T-cell (primary cell): ENCODE results near the gene BICDL2. TPM values are rescaled to one million over a fixed set of nuclear protein-coding genes. Genes with fewer than 3 reads are reported as not detected.
"Not testable (repeated sequence)": the region's sequence is repeated elsewhere in the genome, so short reads cannot be mapped to it uniquely, and the experiment has no call there.

Experiments
- ATAC-seq, 4 experiments: fragments of 200-7000 bp in 3 of 4; fragments of 150-1000 bp in 1 of 4; cut with Tn5 transposase; replicated peaks in 1 of 4; 1 replicate in 3 of 4; 2 replicates in 1 of 4; pipeline ENCODE4 v1.10.0; 2021; ENCODE audit warnings: moderate library complexity in 3 of 4, mild to moderate bottlenecking in 2 of 4, moderate number of reproducible peaks in 1 of 4
- CTCF ChIA-PET, 2 donors: fragments of 300-600 bp; sonication (Branson Sonifier 250); formaldehyde crosslinking; loops; one replicate each; lab custom pipeline; 2022; ENCODE audit warnings: antibody characterized with exemption in 2 of 2; lab: Charles Lee
- POLR2A ChIA-PET, 2 donors: fragments of 300-600 bp; sonication (Branson Sonifier 250); formaldehyde crosslinking; loops; one replicate each; lab custom pipeline; 2022; ENCODE audit warnings: antibody characterized with exemption in 2 of 2; lab: Charles Lee
- DNase-seq, 35 experiments: peaks; one replicate each; pipeline versions ENCODE4 v3.0.0 to v3.0.0-alpha.2; 2013 to 2023
- H3K27ac ChIP-seq: one replicate; pipeline ENCODE4 v1.5.1; 2013; ENCODE audit warnings: low read length
- H3K27me3 ChIP-seq, 2 experiments: replicated peaks in 1 of 2; 1 replicate in 1 of 2; 2 replicates in 1 of 2; pipeline versions ENCODE4 v1.6.1 to v1.7.0; 2013; ENCODE audit warnings: low read length in 1 of 2, mixed read lengths in 1 of 2; ENCODE audit not compliant: control insufficient read depth in 2 of 2, insufficient read depth in 2 of 2; ENCODE audit errors: extremely low read depth in 1 of 2
- H3K36me3 ChIP-seq, 2 donors: 1 replicate in 1 of 2; 2 replicates in 1 of 2; pipeline versions ENCODE4 v1.6.1 to v1.7.0; 2013; ENCODE audit warnings: low read length in 1 of 2; ENCODE audit not compliant: control insufficient read depth in 2 of 2, insufficient read depth in 1 of 2; ENCODE audit errors: extremely low read depth in 1 of 2
- H3K4me1 ChIP-seq, 2 experiments: 1 replicate in 1 of 2; 2 replicates in 1 of 2; pipeline versions ENCODE4 v1.6.1 to v1.7.0; 2013; ENCODE audit warnings: low read length in 2 of 2, mixed read lengths in 1 of 2; ENCODE audit not compliant: insufficient read depth in 2 of 2, control insufficient read depth in 1 of 2; ENCODE audit errors: extremely low read depth in 1 of 2
- H3K4me3 ChIP-seq, 2 donors: 1 replicate in 1 of 2; 2 replicates in 1 of 2; pipeline versions ENCODE4 v1.5.1 to v1.7.0; 2013; ENCODE audit warnings: mild to moderate bottlenecking in 2 of 2, low read length in 1 of 2, moderate library complexity in 1 of 2; ENCODE audit not compliant: control insufficient read depth in 1 of 2; ENCODE audit errors: extremely low read depth in 1 of 2
- H3K9me3 ChIP-seq: 2 replicates; pipeline ENCODE4 v1.7.0; 2013
- H3K27ac Mint-ChIP-seq, 2 donors: one replicate each; pipeline ENCODE4 v1.8.0; 2020 to 2021; ENCODE audit warnings: mild to moderate bottlenecking in 2 of 2, mixed read lengths in 2 of 2
- H3K27me3 Mint-ChIP-seq, 2 donors: one replicate each; pipeline ENCODE4 v1.8.0; 2021 to 2022; ENCODE audit warnings: mixed read lengths in 2 of 2
- H3K36me3 Mint-ChIP-seq: one replicate; pipeline ENCODE4 v1.8.0; 2021; ENCODE audit warnings: mixed read lengths
- H3K4me1 Mint-ChIP-seq, 3 donors: one replicate each; pipeline ENCODE4 v1.8.0; 2020 to 2022; ENCODE audit warnings: mixed read lengths in 3 of 3, mild to moderate bottlenecking in 1 of 3
- H3K4me3 Mint-ChIP-seq, 3 donors: one replicate each; pipeline ENCODE4 v1.8.0; 2020 to 2022; ENCODE audit warnings: mild to moderate bottlenecking in 3 of 3, mixed read lengths in 3 of 3, moderate library complexity in 3 of 3
- H3K9me3 Mint-ChIP-seq, 3 donors: one replicate each; pipeline ENCODE4 v1.8.0; 2020 to 2022; ENCODE audit warnings: mixed read lengths in 3 of 3
- WGBS: methylation state at CpG from one replicate; pipeline ENCODE4 v1.1.5; 2013; ENCODE audit warnings: missing lambda C conversion rate; ENCODE audit not compliant: insufficient coverage; 5-methylcytosine and 5-hydroxymethylcytosine counted together
- total RNA-seq, 35 experiments: library from RNA in 6 of 35; stranded (reverse) in 6 of 35; fragments of 120-200 nt in 1 of 35; gene quantifications; one replicate each; pipeline versions ENCODE4 v1.2.1 to v1.2.4 and lab custom pipeline; 2013 to 2026

BICDL2 gene, protein sequence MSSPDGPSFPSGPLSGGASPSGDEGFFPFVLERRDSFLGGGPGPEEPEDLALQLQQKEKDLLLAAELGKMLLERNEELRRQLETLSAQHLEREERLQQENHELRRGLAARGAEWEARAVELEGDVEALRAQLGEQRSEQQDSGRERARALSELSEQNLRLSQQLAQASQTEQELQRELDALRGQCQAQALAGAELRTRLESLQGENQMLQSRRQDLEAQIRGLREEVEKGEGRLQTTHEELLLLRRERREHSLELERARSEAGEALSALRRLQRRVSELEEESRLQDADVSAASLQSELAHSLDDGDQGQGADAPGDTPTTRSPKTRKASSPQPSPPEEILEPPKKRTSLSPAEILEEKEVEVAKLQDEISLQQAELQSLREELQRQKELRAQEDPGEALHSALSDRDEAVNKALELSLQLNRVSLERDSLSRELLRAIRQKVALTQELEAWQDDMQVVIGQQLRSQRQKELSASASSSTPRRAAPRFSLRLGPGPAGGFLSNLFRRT
- under 1 TPM in 3 of 5 donors, not detected in 2; 0.13 to 0.16 (median 0.15) TPM for total RNA-seq
- 0.07 TPM for total RNA-seq (2013)
- 0 to 0.18 (median 0) reads per million in 29 experiments for total RNA-seq (lab: John Stamatoyannopoulos, UW)

DNA sequence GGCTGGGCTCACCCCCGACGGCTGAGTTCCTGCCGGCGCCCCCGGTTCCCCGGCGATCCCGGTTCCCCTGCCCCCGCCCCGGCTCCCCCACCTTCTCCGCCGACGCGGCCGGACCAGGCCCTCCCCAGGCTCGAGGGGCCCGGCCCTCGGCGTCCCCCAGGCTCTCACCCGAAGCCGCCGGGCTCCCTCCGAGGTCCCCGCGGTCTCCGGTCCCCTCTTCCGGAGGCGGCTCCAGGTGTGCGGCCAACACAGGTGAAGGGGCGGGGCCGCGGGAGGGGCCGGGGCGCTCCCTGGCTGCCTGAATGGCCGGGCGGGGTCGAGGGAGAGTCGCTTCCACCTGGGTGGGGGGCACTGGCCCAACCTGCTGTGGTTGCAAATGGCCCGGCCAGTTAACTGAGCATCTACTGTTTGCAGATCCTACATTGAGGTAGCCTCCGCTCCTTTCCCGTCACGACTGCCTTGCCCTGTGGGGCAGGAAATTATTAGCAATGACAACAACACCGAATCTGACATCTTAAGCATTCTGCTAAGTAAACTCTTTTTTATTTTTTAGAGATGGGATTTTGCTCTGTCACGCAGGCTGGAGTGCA lies at the start of gene BICDL2:
BICDL2 (minus strand) TSS at position 219 of the 590 bp plus-strand sequence. CDS start 1,448 bp downstream, outside the sequence.
- Mint-ChIP-seq H3K4me1 (peaks cover 6 to 17% (median 17%) of the 10 kb centered on the region in 3 donors), H3K27ac (peak within 1 kb of the TSS in 1 of 2 donors; percentile 43), H3K36me3 (no peaks in the 10 kb centered on the region), H3K4me3 (peak within 1 kb of the TSS in 1 of 3 donors; percentile 65), H3K9me3 (no peaks in the 10 kb centered on the region), H3K27me3 (peaks cover 53 to 79% of the 10 kb centered on the region in 2 donors)
- DNase-seq (no peak), ATAC-seq (peak in 2 of 4 experiments; percentile 15 to 26)
- Histone ChIP-seq H3K4me1 (peaks cover 0 to 18% of the 10 kb centered on the region in 2 experiments), H3K9me3 (no peaks in the 10 kb centered on the region), H3K27me3 (peaks cover 10 to 97% of the 10 kb centered on the region in 2 experiments), H3K36me3 (no peaks in the 10 kb centered on the region), H3K4me3 (peak within 1 kb of the TSS in 1 of 2 donors; percentile 10), H3K27ac (no peak within 1 kb of the TSS)
- 5% methylated on average over 38 of the region's 44 CpGs for WGBS
- CTCF ChIA-PET, result no interaction called here
- POLR2A ChIA-PET, result no interaction called here

DNA sequence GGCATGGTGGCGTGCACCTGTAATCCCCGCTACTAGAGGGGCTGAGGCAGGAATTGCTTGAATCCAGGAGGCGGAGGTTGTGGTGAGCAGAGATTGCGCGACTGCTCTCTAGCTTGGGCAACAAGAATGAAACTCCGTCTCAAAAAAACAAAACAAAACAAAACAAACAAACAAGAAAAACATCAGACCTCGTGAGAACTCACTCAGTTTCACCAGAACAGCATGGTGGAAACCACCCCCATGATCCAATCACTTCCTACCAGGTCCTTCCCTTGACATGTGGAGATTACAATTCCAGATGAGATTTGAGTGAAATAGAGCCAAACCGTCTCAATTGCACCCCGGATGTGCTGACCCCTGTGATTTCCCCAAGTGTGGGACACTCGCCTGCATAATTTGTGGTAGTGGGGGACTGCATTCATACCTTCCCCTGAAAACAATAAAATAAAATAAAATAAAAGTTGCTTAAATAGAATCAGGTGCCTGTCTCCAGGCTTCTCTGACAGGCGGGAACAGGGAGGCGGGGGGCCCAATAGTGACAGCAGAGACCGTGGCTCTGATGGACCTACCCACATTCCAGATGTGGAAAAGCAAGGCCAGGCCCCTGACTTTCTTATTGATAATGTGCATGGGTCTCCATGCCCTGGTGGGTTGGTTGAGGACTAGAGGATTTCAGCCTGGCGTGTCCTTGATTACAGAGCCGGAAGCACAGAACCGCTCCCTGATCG lies 49.3 kb upstream of the BICDL2 start:
- Histone ChIP-seq H3K4me1 (peaks cover 11 to 55% of the 10 kb centered on the region in 2 experiments), H3K4me3 (no peak overlapping the region), H3K36me3 (no peaks in the 10 kb centered on the region), H3K27ac (no peak overlapping the region), H3K27me3 (peaks cover 0 to 5% of the 10 kb centered on the region in 2 experiments), H3K9me3 (no peaks in the 10 kb centered on the region)
- H3K4me1 Mint-ChIP-seq, result peaks cover 37 to 62% (median 58%) of the 10 kb centered on the region in 3 donors
- peak overlapping the region; percentile 65 to 67 (median 66) for H3K4me3 Mint-ChIP-seq
- H3K27me3 Mint-ChIP-seq, result no peaks in the 10 kb centered on the region
- POLR2A ChIA-PET, result interaction anchor here in 1 of 2 donors (1.0 kb wide), 1 partner anchor 17 kb away, joined by 4 read pairs; no protein-coding TSS in a partner anchor
- H3K27ac Mint-ChIP-seq, result peak overlapping the region; percentile 76 to 85
- H3K36me3 Mint-ChIP-seq, result peaks cover under 1% of the 10 kb centered on the region
- DNase-seq (no peak), ATAC-seq (no peak)
- WGBS, result 96% methylated on average over 9 of the region's 17 CpGs
- CTCF ChIA-PET, result no interaction called here
- no peaks in the 10 kb centered on the region for H3K9me3 Mint-ChIP-seq

DNA sequence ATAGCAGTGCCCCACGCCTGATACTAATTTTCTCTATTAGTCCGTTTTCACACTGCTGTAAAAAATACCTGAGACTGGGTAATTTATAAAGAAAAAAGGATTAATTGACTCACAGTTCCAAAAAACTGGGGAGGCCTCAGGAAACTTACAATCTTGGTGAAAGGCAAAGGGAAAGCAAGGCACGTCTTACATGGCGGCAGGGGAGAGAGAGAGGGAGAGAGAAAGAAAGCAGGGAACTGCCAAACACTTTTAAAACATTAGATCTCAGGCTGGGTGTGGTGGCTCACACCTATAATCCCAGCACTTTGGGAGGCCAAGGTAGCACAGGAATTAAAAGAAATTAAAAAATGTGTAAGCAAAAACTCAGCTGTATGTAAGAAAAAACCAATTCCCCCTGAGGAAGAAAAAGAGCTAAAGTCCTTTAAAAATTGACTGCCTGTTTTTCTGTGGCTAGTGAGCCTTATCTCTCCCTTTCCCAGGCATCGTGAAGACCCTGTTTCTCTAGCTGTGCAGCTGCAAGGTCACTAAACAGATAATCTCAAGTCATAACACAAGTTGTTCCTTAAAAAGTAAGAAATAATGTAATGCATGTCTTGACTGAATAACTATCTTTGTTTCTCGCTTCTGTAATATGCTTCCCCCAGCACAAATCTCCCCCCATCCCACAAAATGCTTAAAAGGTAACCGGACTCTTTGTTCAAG lies 48.4 kb upstream of the BICDL2 start:
- H3K36me3 ChIP-seq, result no peaks in the 10 kb centered on the region
- ATAC-seq (no peak), DNase-seq (no peak)
- peaks cover 0 to 5% of the 10 kb centered on the region in 2 experiments for H3K27me3 ChIP-seq
- 100% methylated on average over 1 of the region's 7 CpGs for WGBS
- H3K9me3 Mint-ChIP-seq, result no peaks in the 10 kb centered on the region
- peaks cover 11 to 54% of the 10 kb centered on the region in 2 experiments for H3K4me1 ChIP-seq
- no peaks in the 10 kb centered on the region for H3K9me3 ChIP-seq
- H3K36me3 Mint-ChIP-seq, result peaks cover 4% of the 10 kb centered on the region
- H3K4me1 Mint-ChIP-seq, result peaks cover 42 to 64% (median 61%) of the 10 kb centered on the region in 3 donors
- no peak overlapping the region for H3K4me3 ChIP-seq
- no peak overlapping the region for H3K27ac ChIP-seq
- CTCF ChIA-PET, result interaction anchor here in 1 of 2 donors (0.6 kb wide), 1 partner anchor 46 kb away, joined by 4 read pairs; no protein-coding TSS in a partner anchor
- no peaks in the 10 kb centered on the region for H3K27me3 Mint-ChIP-seq
- peak overlapping the region; percentile 76 to 80 for H3K27ac Mint-ChIP-seq
- POLR2A ChIA-PET, result interaction anchor here in 1 of 2 donors (1.0 kb wide), 1 partner anchor 16 kb away, joined by 4 read pairs; no protein-coding TSS in a partner anchor
- peak overlapping the region in 1 of 3 donors; percentile 67 for H3K4me3 Mint-ChIP-seq

DNA sequence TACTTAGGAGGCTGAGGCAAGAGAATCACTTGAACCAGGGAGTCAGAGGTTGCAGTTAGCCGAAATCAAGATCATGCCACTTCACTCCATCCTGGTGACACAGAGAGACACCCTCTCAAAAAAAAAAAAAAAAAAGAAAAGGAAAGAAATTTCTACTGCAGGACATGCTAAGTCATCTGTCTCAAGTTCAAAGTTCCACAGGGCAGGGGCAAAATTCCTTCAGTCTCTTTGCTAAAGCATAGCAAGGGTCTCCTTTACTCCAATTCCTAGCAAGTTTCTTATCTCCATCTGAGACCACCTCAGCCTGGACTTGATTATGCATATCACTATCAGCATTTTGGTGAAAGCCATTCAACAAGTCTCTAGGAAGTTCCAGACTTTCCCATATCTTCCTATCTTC lies 47.7 kb upstream of the BICDL2 start:
- H3K4me1 Mint-ChIP-seq, result peaks cover 48 to 70% (median 67%) of the 10 kb centered on the region in 3 donors
- no peak for DNase-seq

DNA sequence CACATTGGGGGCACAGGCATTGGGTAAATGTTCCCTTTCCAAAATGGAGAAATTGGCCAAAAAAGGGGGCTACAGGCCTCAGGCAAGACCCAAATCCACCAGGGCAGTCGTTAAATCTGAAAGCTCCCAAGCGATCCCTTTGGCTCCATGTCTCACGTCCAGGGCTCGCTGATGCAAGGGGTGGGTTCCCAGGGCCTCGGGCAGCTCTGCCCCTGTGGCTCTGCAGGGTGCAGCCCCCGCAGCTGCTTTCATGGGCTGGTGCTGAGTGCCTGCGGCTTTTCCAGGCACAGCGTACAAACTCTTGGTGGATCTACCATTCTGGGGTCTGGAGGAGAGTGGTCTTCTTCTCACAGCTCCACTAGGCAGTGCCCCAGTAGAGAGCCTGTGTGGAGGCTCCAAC lies 46.7 kb upstream of the BICDL2 start:
- peaks cover 11 to 52% of the 10 kb centered on the region in 2 experiments for H3K4me1 ChIP-seq
- H3K36me3 Mint-ChIP-seq, CTCF ChIA-PET, ATAC-seq, H3K9me3 Mint-ChIP-seq, H3K4me3 ChIP-seq, H3K27ac ChIP-seq, H3K4me3 Mint-ChIP-seq, H3K36me3 ChIP-seq, H3K9me3 ChIP-seq, H3K27ac Mint-ChIP-seq, H3K27me3 Mint-ChIP-seq, H3K27me3 ChIP-seq, DNase-seq: not testable (repeated sequence)
- WGBS, result 98% methylated on average over 8 of the region's 8 CpGs
- POLR2A ChIA-PET, result interaction anchor here in 1 of 2 donors (0.6 to 0.7 kb wide), 2 partner anchors 29 to 32 kb away, joined by 3 read pairs; partner anchors contain the start of gene ZNF205
- H3K4me1 Mint-ChIP-seq, result peaks cover 50 to 74% (median 71%) of the 10 kb centered on the region in 3 donors

More for the DNA sequence above, 47.7 kb upstream of the BICDL2 start:
- ChIA-PET CTCF (no interaction called here), POLR2A (no interaction called here)
- Histone ChIP-seq H3K9me3 (no peaks in the 10 kb centered on the region), H3K4me3 (no peak overlapping the region), H3K4me1 (peaks cover 11 to 57% of the 10 kb centered on the region in 2 experiments), H3K27ac (no peak overlapping the region), H3K27me3 (peaks cover 0 to 5% of the 10 kb centered on the region in 2 experiments), H3K36me3 (no peaks in the 10 kb centered on the region)
- H3K36me3 Mint-ChIP-seq, result peaks cover 4% of the 10 kb centered on the region
- 100% methylated on average over 1 of the region's 1 CpG for WGBS
- no peaks in the 10 kb centered on the region for H3K27me3 Mint-ChIP-seq
- no peak for ATAC-seq
- H3K9me3 Mint-ChIP-seq, result no peaks in the 10 kb centered on the region
- peak overlapping the region in 1 of 3 donors; percentile 67 for H3K4me3 Mint-ChIP-seq
- H3K27ac Mint-ChIP-seq, result peak overlapping the region; percentile 76 to 80
